SK-N-SH (cell line): ENCODE results near the gene CTLA4.

Experiments
- CTCF ChIP-seq: fragments of 200-600 bp; sonication (generic); IDR thresholded peaks from 2 replicates; pipeline ENCODE4 v1.6.1; 2017; ENCODE audit warnings: antibody characterized with exemption, mild to moderate bottlenecking, moderate library complexity
- EP300 ChIP-seq, 2 experiments: IDR thresholded peaks; 2 replicates each; pipeline versions ENCODE4 v1.4.0 to v1.6.1; 2012; ENCODE audit warnings: borderline replicate concordance in 1 of 2, low read depth in 1 of 2, low read length in 1 of 2
- EZH2phosphoT487 ChIP-seq: fragments of 200-600 bp; sonication (generic); IDR thresholded peaks from 2 replicates; pipeline ENCODE4 v1.6.1; 2017; ENCODE audit warnings: low read depth, mixed run types, mild to moderate bottlenecking, antibody characterized with exemption, moderate library complexity, borderline replicate concordance
- POLR2AphosphoS5 ChIP-seq: IDR thresholded peaks from 2 replicates; pipeline ENCODE4 v1.6.1; 2012; ENCODE audit warnings: low read depth, low read length
- RAD21 ChIP-seq: IDR thresholded peaks from 2 replicates; pipeline ENCODE4 v1.6.1; 2012; ENCODE audit warnings: mild to moderate bottlenecking, low read length
- RFX5 ChIP-seq: IDR thresholded peaks from 2 replicates; pipeline ENCODE4 v1.6.1; 2012; ENCODE audit warnings: mild to moderate bottlenecking, improper control_type of control experiment, low read length
- RXRA ChIP-seq: IDR thresholded peaks from 2 replicates; pipeline ENCODE4 v1.4.0; 2012; ENCODE audit warnings: low read depth, mild to moderate bottlenecking, borderline replicate concordance
- TAF1 ChIP-seq: IDR thresholded peaks from 2 replicates; pipeline ENCODE4 v1.6.1; 2012; ENCODE audit warnings: low read depth, mild to moderate bottlenecking, low read length, moderate library complexity, borderline replicate concordance
- TEAD4 ChIP-seq: IDR thresholded peaks from 2 replicates; pipeline ENCODE4 v1.4.0; 2012; ENCODE audit warnings: mild to moderate bottlenecking, borderline replicate concordance; ENCODE audit not compliant: insufficient read depth

GRCh38 chr2:203852760-203853159, 14.8 kb upstream of the CTLA4 start:
- no peak for TF ChIP-seq EP300 (IDR thresholded peaks at IDR 0.05; ENCODE audit: borderline replicate concordance in 1 of 2, low read depth in 1 of 2, low read length in 1 of 2)
- TF ChIP-seq TAF1, result no peak
- no peak for TF ChIP-seq POLR2AphosphoS5
- TF ChIP-seq EZH2phosphoT487, result no peak
- TF ChIP-seq RXRA, result no peak
- TF ChIP-seq TEAD4, result no peak
- TF ChIP-seq CTCF, result no peak
- no peak for TF ChIP-seq RAD21
- TF ChIP-seq RFX5, result no peak
